PC-3 (cell line): ENCODE data around the gene KLF13. TPM values are rescaled to one million over a fixed set of nuclear protein-coding genes. Genes with fewer than 3 reads are reported as not detected.

Source experiments
- ATAC-seq: fragments of 200-7000 bp; cut with Tn5 transposase; 2 replicates; pipeline ENCODE4 v1.9.1; 2020; ENCODE audit warnings: mild to moderate bottlenecking, moderate library complexity
- BruUV-seq: library from RNA; stranded (reverse); fragments of 400-500 nt; replicated peaks from 2 replicates; lab custom pipeline; 2021; lab: Mats Ljungman, UMichigan
- CTCF ChIA-PET: fragments of 300-600 bp; sonication (Branson Sonifier 250); formaldehyde crosslinking; loops from one replicate; lab custom pipeline; 2022; ENCODE audit warnings: antibody characterized with exemption; lab: Charles Lee
- POLR2A ChIA-PET: fragments of 300-600 bp; sonication (Branson Sonifier 250); formaldehyde crosslinking; loops from one replicate; lab custom pipeline; 2022; ENCODE audit warnings: antibody characterized with exemption; ENCODE audit not compliant: unreplicated experiment; lab: Charles Lee
- DNase-seq: peaks from one replicate; pipeline ENCODE4 v3.0.0-alpha.2; 2015
- H2AFZ ChIP-seq: fragments of 300-600 bp; sonication (generic); 2 replicates; pipeline ENCODE4 v1.6.0; 2016; ENCODE audit warnings: antibody characterized with exemption, low read length
- H3F3A ChIP-seq: fragments of 300-600 bp; sonication (generic); one replicate; pipeline ENCODE4 v1.6.0; 2017; ENCODE audit warnings: antibody characterized with exemption, low read length, control low read depth, mild to moderate bottlenecking; ENCODE audit not compliant: unreplicated experiment
- H3K27ac ChIP-seq: fragments of 300-600 bp; sonication (generic); 2 replicates; pipeline ENCODE4 v1.5.1; 2016; ENCODE audit warnings: mild to moderate bottlenecking, low read length
- H3K27me3 ChIP-seq: fragments of 300-600 bp; sonication (generic); 2 replicates; pipeline ENCODE4 v1.6.1; 2016; ENCODE audit warnings: low read length, mixed read lengths
- H3K36me3 ChIP-seq: fragments of 300-600 bp; sonication (generic); 2 replicates; pipeline ENCODE4 v1.6.1; 2016; ENCODE audit warnings: low read depth, mixed run types, low read length, mixed read lengths
- H3K4me1 ChIP-seq: fragments of 300-600 bp; sonication (generic); 2 replicates; pipeline ENCODE4 v1.5.1; 2016; ENCODE audit warnings: low read length; ENCODE audit not compliant: insufficient read depth
- H3K4me2 ChIP-seq: fragments of 300-600 bp; sonication (generic); 2 replicates; pipeline ENCODE4 v1.6.0; 2016; ENCODE audit warnings: low read length
- H3K4me3 ChIP-seq: fragments of 300-600 bp; sonication (generic); 2 replicates; pipeline ENCODE4 v1.5.1; 2016; ENCODE audit warnings: mild to moderate bottlenecking, low read length, mixed read lengths
- H3K79me2 ChIP-seq: fragments of 300-600 bp; sonication (generic); 2 replicates; pipeline ENCODE4 v1.6.1; 2017; ENCODE audit warnings: low read length, mixed read lengths
- H3K9ac ChIP-seq: fragments of 300-600 bp; sonication (generic); 2 replicates; pipeline ENCODE4 v1.6.0; 2016; ENCODE audit warnings: mild to moderate bottlenecking, low read length
- H3K9me2 ChIP-seq: fragments of 300-600 bp; sonication (generic); replicated peaks from 2 replicates; pipeline ENCODE4 v1.6.1; 2016; ENCODE audit warnings: mixed run types, low read length, mixed read lengths
- H3K9me3 ChIP-seq: fragments of 300-600 bp; sonication (generic); 2 replicates; pipeline ENCODE4 v1.6.1; 2016; ENCODE audit warnings: low read length, mixed read lengths
- H4K20me1 ChIP-seq: fragments of 300-600 bp; sonication (generic); 2 replicates; pipeline ENCODE4 v1.6.1; 2016; ENCODE audit warnings: low read length, mixed read lengths
- CTCF ChIP-seq: fragments of 300-600 bp; sonication (generic); conservative IDR thresholded peaks from 2 replicates; pipeline ENCODE4 v1.5.1; 2017; ENCODE audit warnings: antibody characterized with exemption, low read depth, mild to moderate bottlenecking, low read length
- EZH2 ChIP-seq: fragments of 300-600 bp; sonication (generic); IDR thresholded peaks from one replicate; pipeline ENCODE4 v1.6.1; 2017; ENCODE audit warnings: antibody characterized with exemption, mild to moderate bottlenecking, low read length; ENCODE audit not compliant: unreplicated experiment
- EZH2phosphoT487 ChIP-seq: fragments of 300-600 bp; sonication (generic); IDR thresholded peaks from 2 replicates; pipeline ENCODE4 v1.6.1; 2018; ENCODE audit warnings: mild to moderate bottlenecking, antibody characterized with exemption, low read length, borderline replicate concordance
- intact Hi-C: fragments of 100-400 bp; cut with micrococcal nuclease; formaldehyde crosslinking; loops from 2 replicates; pipeline ENCODE4 v1.9.0; 2023
- total RNA-seq: library from RNA; depleted of rRNA; stranded (reverse); fragments of >200 nt; gene quantifications from 2 replicates; pipeline ENCODE4 v1.2.3, GENCODE V29; 2014

The KLF13 gene
- total RNA-seq, 1 experiment from 2014 or later: 11.4 TPM

- ChIA-PET POLR2A (no interaction called here), CTCF (no interaction called here)
- intact Hi-C loops: no loop called here
- DNase-seq: no peak
- no peaks in the 10 kb centered on the region for H3K4me1 ChIP-seq
- TF ChIP-seq EZH2 (no peak), CTCF (no peak), EZH2phosphoT487 (no peak)
- no peaks in the 10 kb centered on the region for H3K36me3 ChIP-seq
- H3K27me3 ChIP-seq: peaks cover 18% of the 10 kb centered on the region
- no peak overlapping the region for H3K9ac ChIP-seq
- H3F3A ChIP-seq: no peaks in the 10 kb centered on the region
- H3K9me3 ChIP-seq: no peaks in the 10 kb centered on the region
- H3K79me2 ChIP-seq: no peaks in the 10 kb centered on the region
- no peaks in the 10 kb centered on the region for H4K20me1 ChIP-seq
- H3K4me2 ChIP-seq: no peak overlapping the region
- no TSS peak for BruUV-seq
- no peaks in the 10 kb centered on the region for H3K9me2 ChIP-seq
- no peak overlapping the region for H2AFZ ChIP-seq
- ATAC-seq: no peak
- H3K4me3 ChIP-seq: no peak overlapping the region
- no peak overlapping the region for H3K27ac ChIP-seq
Measured at GRCh38 chr15:31308185-31308639, 18.4 kb upstream of the KLF13 start.

- H4K20me1 ChIP-seq: no peaks in the 10 kb centered on the region
- no peaks in the 10 kb centered on the region for H3K36me3 ChIP-seq
- POLR2A ChIA-PET: no interaction called here
- intact Hi-C loops: no loop called here
- H3F3A ChIP-seq: no peaks in the 10 kb centered on the region
- no peak overlapping the region for H3K4me2 ChIP-seq
- no peak overlapping the region for H3K9ac ChIP-seq
- no peaks in the 10 kb centered on the region for H3K79me2 ChIP-seq
- no peaks in the 10 kb centered on the region for H3K4me1 ChIP-seq
- no peak overlapping the region for H3K4me3 ChIP-seq
- TF ChIP-seq EZH2phosphoT487 (no peak), CTCF (no peak), EZH2 (no peak)
- peaks cover 18% of the 10 kb centered on the region for H3K27me3 ChIP-seq
- no peaks in the 10 kb centered on the region for H3K9me2 ChIP-seq
- ATAC-seq (no peak), DNase-seq (no peak)
- H3K9me3 ChIP-seq: no peaks in the 10 kb centered on the region
- no TSS peak for BruUV-seq
- H3K27ac ChIP-seq: no peak overlapping the region
- CTCF ChIA-PET: no interaction called here
- no peak overlapping the region for H2AFZ ChIP-seq
Measured at GRCh38 chr15:31309893-31310606, 16.6 kb upstream of the KLF13 start.

GRCh38 chr15:31311735-31312619 lies 14.7 kb upstream of the KLF13 start:
- ATAC-seq (no peak), DNase-seq (no peak)
- H3K27ac ChIP-seq: no peak overlapping the region
- no TSS peak for BruUV-seq
- H3K9me2 ChIP-seq: no peaks in the 10 kb centered on the region
- intact Hi-C loops: no loop called here
- H3F3A ChIP-seq: no peaks in the 10 kb centered on the region
- ChIA-PET POLR2A (no interaction called here), CTCF (no interaction called here)
- H3K9ac ChIP-seq: no peak overlapping the region
- H3K4me3 ChIP-seq: no peak overlapping the region
- no peaks in the 10 kb centered on the region for H3K9me3 ChIP-seq
- H3K79me2 ChIP-seq: no peaks in the 10 kb centered on the region
- peaks cover 8% of the 10 kb centered on the region for H3K27me3 ChIP-seq
- no peaks in the 10 kb centered on the region for H3K36me3 ChIP-seq
- no peaks in the 10 kb centered on the region for H4K20me1 ChIP-seq
- no peak overlapping the region for H2AFZ ChIP-seq
- H3K4me1 ChIP-seq: no peaks in the 10 kb centered on the region
- no peak for TF ChIP-seq CTCF
- TF ChIP-seq EZH2: no peak
- TF ChIP-seq EZH2phosphoT487: no peak
- H3K4me2 ChIP-seq: no peak overlapping the region
